Neural crest cell (in vitro differentiated cells): Measurements from ENCODE around the gene SPAG9. TPM values are rescaled to one million over a fixed set of nuclear protein-coding genes. Genes with fewer than 3 reads are reported as not detected.

Experiments
- DNase-seq: peaks from one replicate; pipeline ENCODE4 v3.0.0; 2021; ENCODE audit warnings: low read depth, mixed read lengths, low spot score
- H3K27ac Mint-ChIP-seq: one replicate; pipeline ENCODE4 v1.8.0; 2021; ENCODE audit warnings: mild to moderate bottlenecking, mixed read lengths; ENCODE audit not compliant: unreplicated experiment
- H3K27me3 Mint-ChIP-seq: 2 replicates; pipeline ENCODE4 v1.8.0; 2021; ENCODE audit warnings: low read depth, mild to moderate bottlenecking, mixed read lengths
- H3K36me3 Mint-ChIP-seq: 2 replicates; pipeline ENCODE4 v1.8.0; 2021; ENCODE audit warnings: low read depth, mild to moderate bottlenecking, mixed read lengths
- H3K4me1 Mint-ChIP-seq: 2 replicates; pipeline ENCODE4 v1.8.0; 2021; ENCODE audit warnings: mixed read lengths
- H3K4me3 Mint-ChIP-seq: one replicate; pipeline ENCODE4 v1.8.0; 2021; ENCODE audit warnings: mild to moderate bottlenecking, mixed read lengths
- H3K9me3 Mint-ChIP-seq: 2 replicates; pipeline ENCODE4 v1.8.0; 2021; ENCODE audit warnings: mixed read lengths
- CTCF ChIP-seq: fragments of 200-600 bp; sonication (generic); conservative IDR thresholded peaks from 2 replicates; pipeline ENCODE4 v1.5.0; 2021; ENCODE audit warnings: antibody characterized with exemption, mild to moderate bottlenecking
- total RNA-seq: library from RNA; stranded (reverse); gene quantifications from 2 replicates; pipeline ENCODE4 v1.2.1, GENCODE V29; 2021

SPAG9 gene
- total RNA-seq, 1 donor from 2014 or later = 116 TPM

- Mint-ChIP-seq H3K27me3 (no peaks in the 10 kb centered on the region), H3K4me3 (no peak overlapping the region), H3K27ac (no peak overlapping the region), H3K9me3 (no peaks in the 10 kb centered on the region), H3K36me3 (no peaks in the 10 kb centered on the region), H3K4me1 (peaks cover 41% of the 10 kb centered on the region)
- TF ChIP-seq CTCF = no peak
- no peak for DNase-seq
Observed at GRCh38 chr17:50935221-50935995, 185.3 kb downstream of the SPAG9 start.

- no peak overlapping the region for H3K4me3 Mint-ChIP-seq
- peak overlapping the region; percentile 29 for H3K27ac Mint-ChIP-seq
Observed at GRCh38 chr17:50934672-50935220, 185.9 kb downstream of the SPAG9 start.

GRCh38 chr17:50934161-50934560, 186.5 kb downstream of the SPAG9 start:
- no peaks in the 10 kb centered on the region for H3K36me3 Mint-ChIP-seq
- H3K27ac Mint-ChIP-seq = peak overlapping the region; percentile 29
- H3K9me3 Mint-ChIP-seq = no peaks in the 10 kb centered on the region
- no peak for TF ChIP-seq CTCF
- no peaks in the 10 kb centered on the region for H3K27me3 Mint-ChIP-seq
- DNase-seq = no peak
- H3K4me3 Mint-ChIP-seq = no peak overlapping the region
- H3K4me1 Mint-ChIP-seq = peaks cover 37% of the 10 kb centered on the region

More at GRCh38 chr17:50934672-50935220, 185.9 kb downstream of the SPAG9 start:
- H3K4me1 Mint-ChIP-seq = peaks cover 41% of the 10 kb centered on the region
- H3K9me3 Mint-ChIP-seq = no peaks in the 10 kb centered on the region
- no peak for DNase-seq
- H3K36me3 Mint-ChIP-seq = no peaks in the 10 kb centered on the region
- no peaks in the 10 kb centered on the region for H3K27me3 Mint-ChIP-seq
- no peak for TF ChIP-seq CTCF

- Mint-ChIP-seq H3K9me3 (no peaks in the 10 kb centered on the region), H3K4me1 (peaks cover 28% of the 10 kb centered on the region), H3K4me3 (peak overlapping the region; percentile 80), H3K27me3 (no peaks in the 10 kb centered on the region), H3K36me3 (no peaks in the 10 kb centered on the region), H3K27ac (peak overlapping the region; percentile 96)
- TF ChIP-seq CTCF = no peak
- DNase-seq = peak; percentile 64
Observed at GRCh38 chr17:50931144-50931908, 189.3 kb downstream of the SPAG9 start.

- Mint-ChIP-seq H3K9me3 (no peaks in the 10 kb centered on the region), H3K27me3 (no peaks in the 10 kb centered on the region), H3K4me1 (peaks cover 28% of the 10 kb centered on the region), H3K4me3 (no peak overlapping the region), H3K36me3 (no peaks in the 10 kb centered on the region), H3K27ac (peak overlapping the region; percentile 44)
- no peak for TF ChIP-seq CTCF
- no peak for DNase-seq
Observed at GRCh38 chr17:50928646-50929045, 192.0 kb downstream of the SPAG9 start.
